GM18870 (cell line): ENCODE results near the gene PRM3.

ENCODE experiments used
- ATAC-seq: cut with Tn5 transposase; IDR thresholded peaks from one replicate; pipeline ENCODE4 v1.9.1; 2021; ENCODE audit warnings: moderate library complexity; ENCODE audit not compliant: unreplicated experiment

The PRM3 gene, protein sequence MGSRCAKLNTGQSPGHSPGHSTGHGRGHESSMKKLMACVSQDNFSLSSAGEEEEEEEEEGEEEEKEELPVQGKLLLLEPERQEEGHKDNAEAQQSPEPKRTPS

DNA sequence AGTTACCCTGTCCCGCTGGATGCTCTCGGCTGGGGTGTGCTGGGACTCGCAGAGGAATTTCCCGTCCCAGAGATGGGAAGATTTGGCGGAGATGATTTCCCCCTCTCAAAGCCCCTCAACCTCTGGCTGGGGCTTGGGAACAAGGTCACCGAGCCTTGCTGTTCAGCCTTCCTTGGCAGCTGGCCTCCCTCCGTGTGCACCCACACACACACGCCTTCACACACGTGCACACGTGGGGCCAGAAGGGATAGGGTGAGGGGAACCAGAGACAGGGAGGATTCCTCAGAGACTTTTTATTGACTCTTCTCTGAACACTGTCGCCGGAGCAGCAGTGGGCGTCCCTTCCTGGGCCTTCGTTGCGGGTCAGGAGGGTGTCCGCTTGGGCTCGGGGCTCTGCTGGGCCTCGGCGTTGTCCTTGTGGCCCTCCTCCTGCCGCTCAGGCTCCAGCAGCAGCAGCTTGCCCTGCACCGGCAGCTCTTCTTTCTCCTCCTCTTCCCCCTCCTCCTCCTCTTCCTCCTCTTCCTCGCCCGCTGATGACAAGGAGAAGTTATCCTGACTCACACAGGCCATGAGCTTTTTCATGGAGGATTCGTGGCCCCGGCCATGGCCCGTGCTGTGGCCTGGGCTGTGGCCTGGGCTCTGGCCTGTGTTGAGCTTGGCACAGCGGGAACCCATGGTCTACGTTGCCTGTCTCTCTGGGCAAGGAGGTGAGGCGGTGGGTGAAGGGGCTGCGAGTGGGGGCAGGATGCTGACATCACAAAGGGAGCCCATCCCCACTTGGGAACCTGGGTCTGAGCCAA lies at the start of gene PRM3:
Gene PRM3 (minus strand): TSS at position 709 of the 800 bp plus-strand sequence. CDS start 34 bp downstream, at position 675.
- no peak for ATAC-seq

DNA sequence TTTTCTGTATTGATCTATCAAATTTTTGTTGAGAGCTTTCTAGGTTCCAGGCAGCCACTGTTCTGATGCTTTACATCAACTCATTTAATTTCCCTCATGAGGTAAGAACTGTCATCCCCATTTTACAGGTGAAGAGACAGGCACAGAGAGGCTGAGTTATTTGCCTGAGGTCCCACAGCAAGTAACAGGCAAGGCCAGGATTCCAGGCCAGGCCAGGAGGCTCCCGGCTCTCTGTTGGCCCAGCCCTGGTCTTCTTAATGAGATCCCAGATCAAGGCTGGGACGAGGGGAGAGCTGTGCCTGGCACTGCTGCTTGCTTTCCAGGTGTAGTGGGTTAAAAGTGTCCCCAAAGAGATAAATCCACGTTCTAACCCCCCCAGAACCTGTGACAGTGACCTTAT lies 49.4 kb upstream of the PRM3 start:
- ATAC-seq, result no peak

DNA sequence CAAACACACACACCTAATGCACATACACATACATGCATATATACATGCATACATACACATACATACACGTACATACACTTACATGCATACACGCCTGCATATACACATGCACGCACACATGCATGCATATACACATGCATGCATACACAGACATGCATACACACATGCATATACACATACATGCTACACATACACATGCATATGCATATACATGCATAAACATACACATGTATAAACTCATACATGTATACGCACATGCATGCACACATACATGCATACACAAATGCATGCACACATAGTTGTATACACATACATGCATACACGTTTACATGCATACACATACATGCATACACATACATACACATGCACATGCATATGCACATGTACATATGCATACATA lies 48.2 kb upstream of the PRM3 start:
- no peak for ATAC-seq

DNA sequence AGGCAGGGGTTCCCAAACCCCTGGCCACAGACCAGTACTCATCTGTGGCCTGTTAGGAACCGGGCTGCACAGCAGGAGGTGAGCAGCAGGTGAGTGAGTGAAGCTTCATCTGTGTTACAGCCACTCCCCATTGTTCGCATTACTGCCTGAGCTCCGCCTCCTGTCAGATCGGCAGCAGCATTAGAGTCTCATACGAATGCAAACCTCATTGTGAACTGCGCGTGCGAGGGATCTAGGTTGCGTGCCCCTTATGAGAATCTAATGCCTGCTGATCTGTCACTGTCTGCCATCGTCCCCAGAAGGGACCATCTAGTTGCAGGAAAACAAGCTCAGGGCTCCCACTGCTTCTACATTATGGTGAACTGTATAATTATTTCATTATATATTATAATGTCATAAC lies 46.7 kb upstream of the PRM3 start:
- ATAC-seq, result no peak

DNA sequence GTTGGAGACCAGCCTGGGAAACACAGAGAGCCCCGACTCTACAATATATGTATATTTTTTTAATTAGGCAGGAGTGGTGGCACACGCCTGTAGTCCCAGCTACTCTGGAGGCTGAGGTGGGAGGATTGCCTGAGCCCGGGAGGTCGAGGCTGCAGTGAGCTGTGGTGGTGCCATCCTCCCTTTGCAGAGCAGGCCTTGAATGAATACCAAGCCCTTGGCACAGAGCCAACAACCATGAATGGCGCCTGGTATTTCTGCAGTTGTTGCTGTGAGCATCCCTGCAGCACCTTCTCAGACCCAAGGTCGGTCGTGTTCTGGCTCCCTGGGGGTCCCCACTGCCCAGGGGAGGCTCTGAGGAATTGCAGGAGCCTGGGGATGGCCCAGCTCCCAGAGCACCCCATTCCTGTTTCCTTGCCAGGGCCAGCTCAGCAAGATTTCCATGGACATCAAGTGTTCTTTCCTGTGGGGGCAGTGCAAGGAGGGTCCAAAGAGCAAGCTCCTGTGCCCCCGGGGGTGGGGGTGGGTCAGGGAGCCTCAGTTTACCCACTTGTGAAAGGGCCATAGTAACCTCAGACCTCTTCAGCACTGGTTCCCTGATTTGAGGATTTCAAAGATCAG lies 46.2 kb upstream of the PRM3 start:
- no peak for ATAC-seq

DNA sequence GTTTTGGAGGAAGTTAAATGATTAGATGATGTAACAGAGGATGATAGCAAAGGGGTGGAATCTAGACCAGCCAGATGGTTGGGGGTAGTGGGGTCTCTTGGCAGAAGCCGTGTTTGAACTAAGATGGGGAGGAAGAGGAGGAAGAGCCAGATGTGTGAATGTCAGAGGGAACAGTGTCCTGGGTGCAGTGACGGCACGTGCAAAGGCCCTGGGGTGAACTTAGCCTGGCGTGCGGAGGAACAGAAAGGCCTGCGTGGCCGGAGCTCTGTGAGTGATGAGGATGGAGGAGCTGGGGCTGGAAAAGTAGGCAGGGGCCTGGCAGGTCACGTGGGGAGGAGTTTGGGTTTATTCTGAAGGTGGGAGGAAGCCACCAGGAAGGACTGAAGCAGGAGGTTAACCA lies 45.4 kb upstream of the PRM3 start:
- no peak for ATAC-seq

DNA sequence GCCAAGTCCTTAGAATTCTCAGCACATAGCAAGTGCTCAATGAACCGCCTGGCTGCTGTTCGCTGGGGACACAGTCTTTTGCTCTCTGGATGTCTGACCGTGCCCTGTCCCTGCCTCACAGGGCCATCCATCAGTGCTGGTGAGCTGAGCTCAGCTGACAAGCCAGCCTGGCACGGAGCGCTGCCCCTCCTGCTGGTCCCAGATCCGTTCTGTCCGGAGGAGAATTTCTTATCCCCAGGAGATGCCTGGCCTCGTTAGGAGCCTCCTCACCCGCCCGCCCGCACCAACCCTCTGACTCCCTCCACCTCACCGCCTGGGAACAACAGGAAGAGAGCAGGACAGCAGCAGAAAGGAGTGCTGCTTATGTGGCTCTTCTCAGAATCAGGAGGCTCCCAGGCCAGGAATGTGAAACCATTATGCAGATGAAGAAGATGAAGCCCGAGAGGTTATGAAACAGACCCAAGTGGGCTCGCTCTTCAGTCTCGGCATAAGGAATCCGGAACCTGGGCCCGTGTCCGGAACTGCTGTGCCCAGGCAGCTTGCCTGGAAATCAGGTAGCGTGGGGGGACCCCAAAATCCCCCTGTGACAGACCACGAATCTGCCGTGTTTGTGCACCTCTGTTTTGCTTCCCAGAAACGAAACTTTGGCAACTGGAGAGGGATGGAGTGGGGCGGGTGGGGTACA lies 43.0 kb upstream of the PRM3 start:
- no peak for ATAC-seq

DNA sequence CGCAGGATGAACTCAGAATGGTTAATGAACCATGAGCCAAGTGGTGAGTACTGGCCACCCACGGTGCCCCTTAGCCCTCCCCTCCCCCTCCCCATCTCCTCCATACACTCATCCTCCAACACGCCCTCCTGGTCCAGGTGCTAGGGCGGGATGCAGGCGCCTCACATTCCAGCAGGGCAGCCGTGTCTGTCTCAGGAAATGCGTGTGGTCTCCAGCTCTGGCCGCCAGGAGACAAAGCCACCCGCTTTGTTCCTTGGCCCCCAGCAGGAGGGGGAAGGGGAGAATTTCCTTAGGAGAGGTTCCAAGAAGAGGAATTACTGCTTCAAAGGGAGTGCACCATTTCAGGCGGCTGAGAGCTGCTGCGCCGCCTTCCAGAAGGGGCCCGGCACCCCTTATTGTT lies 42.1 kb upstream of the PRM3 start:
- ATAC-seq, result no peak

DNA sequence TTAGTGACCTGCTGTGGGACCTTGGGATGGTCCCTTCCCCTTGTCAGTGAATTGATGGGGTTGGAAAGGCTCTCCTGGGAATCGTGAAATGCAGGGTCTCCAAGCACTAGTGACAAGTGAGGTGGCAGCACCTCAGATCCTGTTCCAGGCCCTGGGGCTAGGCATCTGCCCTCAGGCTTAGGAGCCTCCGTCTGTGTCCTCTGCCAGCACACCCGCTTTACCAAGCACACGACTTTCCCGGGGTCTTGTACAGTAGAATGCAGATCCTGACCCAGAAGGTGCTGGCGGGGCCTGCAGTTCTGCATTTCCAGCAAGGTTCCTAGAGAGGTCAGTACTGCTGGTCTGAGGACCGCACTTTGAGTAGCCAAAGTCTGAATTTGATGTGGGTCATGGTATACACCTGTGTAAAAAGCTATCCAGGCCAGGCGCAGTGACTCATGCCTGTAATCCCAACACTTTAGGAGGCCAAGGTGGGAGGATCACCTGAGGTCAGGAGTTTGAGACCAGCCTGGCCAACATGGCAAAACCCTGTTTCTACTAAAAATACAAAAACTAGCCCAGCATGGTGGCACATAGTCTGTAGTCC lies 41.0 kb upstream of the PRM3 start:
- no peak for ATAC-seq

DNA sequence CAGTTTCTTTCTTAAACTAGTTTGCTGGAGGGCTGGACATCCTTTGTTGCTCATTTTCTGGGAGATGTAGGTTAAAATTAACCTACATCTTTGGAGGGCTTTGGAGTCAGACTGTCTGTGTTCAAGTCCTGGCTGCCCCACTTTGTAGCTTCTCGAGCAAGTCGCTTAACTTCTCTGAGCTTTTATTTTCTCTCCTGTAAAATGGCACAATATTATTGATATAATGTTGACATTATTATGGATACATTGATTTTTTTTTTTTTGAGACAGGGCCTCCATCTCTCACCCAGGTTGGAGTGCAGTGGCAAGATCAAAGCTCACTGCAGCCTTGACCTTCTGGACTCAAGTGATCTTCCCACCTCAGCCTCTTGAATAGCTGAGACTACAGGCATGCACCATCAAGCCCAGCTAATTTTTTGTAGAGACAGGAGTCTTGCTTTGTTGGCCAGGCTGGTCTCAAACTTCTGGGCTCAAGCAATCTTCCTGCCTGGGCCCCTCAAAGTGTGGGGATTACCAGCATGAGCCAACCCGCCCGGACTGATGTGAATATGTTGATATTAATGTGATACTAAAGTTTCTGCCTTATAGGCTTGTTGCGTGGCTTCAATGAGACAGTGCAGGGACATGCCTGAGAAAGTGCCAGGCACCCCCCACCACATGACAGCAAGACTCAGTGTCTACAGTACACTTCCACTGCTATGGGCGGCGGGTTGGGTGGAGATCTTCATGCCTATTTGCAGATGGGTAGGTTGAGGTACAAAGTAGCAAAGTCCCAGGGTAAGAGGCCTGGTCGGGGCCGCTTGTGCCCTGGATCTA lies 40.3 kb upstream of the PRM3 start:
- no peak for ATAC-seq

DNA sequence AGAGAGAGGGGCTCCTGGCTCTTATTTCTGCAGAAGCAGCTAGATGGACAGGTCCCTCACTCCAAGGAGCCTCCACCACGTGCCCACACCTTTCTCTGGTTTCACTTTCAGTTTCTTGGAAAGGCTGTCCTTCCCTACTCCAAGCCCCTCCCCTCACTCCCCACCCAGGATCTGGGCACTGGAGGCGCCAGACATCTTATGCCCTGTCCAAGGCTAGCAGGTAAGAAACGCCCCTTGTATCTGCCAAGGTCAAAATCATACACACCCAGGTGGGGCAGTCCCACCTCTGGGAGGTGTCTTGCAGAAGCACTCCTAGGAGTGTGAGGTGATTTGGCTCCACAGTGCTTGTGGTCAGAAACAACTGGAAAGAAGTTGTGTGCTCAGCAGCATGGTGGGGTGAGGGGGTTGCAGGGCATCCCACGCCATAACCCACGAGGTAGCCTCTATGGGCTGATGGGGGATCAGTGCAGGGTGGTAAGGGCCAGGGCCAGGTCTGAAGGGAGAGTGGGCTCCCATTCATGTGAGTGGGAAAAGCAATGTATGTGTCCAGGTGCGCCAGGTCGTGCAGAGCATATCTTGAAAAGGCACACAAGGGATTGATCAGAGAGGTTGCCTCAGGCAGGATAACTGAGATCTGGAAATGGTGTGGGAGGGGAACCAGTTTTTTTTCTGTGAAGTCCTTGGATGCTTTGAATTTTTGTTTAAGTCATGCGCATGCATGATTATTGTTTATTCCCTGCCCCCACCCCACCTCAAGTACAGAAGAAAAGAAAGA lies 39.5 kb upstream of the PRM3 start:
- ATAC-seq, result no peak

DNA sequence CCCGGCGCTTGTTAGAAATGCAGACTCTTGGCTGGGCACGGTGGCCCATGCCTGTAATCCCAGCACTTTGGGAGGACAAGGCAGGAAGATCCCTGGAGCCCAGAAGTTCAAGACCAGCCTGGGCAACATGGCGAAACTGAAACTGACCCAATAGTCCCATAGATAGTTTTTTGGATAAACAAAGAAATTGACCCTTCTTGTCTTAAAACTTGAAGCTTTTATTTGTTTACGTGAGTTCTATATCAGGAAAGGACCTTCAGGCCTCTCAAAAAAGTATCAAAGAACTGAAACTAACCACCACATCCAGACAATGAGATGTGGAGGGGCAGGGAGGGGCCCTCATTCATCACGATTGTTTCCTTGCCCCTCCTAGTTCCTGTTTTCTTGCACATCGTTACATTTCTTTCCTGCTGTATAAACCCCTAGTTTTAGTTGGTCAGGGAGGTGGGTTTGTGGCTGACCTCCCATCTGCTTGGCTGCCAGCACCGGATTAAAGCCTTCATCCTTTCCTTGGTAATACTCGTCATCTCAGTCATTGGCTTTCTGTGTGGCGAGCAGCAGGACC lies 37.6 kb upstream of the PRM3 start:
- ATAC-seq, result peak; percentile 47

DNA sequence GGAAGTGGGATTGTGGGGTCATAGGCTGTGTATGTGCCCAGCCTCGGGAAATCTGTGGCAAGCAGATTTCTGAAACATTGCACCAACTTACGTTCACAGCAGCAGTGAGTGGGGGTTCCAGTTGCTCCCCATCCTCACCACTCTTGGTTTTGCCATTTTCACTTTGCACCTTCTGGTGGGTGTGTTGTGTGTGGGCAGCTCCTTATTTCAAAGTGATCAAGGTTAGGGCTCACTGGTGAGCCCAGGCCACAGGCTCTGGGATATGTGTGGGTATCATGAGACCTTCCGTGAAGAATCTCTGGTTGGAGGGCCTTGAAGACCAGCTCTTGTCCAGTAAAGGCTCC lies 37.2 kb upstream of the PRM3 start:
- ATAC-seq, result no peak

DNA sequence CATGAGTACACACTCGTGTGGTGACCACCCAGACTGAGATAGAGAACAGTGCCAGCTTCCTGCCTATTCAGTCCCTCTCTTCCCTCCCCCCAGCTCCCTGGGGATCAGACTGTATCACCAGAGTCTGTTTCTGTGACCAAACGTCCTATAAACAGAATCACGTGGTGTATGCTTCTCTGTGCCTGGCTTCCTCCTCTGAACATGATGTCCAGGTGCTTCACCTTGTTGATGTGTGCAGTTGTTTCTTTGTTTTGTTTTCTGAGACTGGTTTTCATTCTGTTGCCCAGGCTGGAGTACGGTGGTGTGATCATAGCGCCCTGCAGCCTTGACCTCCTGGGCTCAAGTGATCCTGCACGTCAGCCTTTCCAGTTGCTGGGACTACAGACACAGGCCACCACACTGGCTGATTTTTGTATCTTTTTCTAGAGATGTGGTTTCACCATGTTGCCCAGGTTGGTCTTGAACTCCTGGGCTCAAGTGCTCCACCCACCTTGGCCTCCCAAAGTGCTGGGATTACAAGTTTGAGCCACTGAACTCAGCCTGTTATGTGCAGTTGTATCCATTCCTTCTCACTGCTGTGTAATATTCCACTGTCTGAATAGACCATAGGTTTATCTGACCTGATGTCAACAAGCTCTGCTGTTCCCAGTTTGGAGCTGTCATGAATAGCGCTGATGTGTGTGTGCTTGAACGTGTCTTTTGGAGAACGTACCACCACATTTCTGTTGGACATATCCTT lies 36.6 kb upstream of the PRM3 start:
- peak; percentile 38 for ATAC-seq

DNA sequence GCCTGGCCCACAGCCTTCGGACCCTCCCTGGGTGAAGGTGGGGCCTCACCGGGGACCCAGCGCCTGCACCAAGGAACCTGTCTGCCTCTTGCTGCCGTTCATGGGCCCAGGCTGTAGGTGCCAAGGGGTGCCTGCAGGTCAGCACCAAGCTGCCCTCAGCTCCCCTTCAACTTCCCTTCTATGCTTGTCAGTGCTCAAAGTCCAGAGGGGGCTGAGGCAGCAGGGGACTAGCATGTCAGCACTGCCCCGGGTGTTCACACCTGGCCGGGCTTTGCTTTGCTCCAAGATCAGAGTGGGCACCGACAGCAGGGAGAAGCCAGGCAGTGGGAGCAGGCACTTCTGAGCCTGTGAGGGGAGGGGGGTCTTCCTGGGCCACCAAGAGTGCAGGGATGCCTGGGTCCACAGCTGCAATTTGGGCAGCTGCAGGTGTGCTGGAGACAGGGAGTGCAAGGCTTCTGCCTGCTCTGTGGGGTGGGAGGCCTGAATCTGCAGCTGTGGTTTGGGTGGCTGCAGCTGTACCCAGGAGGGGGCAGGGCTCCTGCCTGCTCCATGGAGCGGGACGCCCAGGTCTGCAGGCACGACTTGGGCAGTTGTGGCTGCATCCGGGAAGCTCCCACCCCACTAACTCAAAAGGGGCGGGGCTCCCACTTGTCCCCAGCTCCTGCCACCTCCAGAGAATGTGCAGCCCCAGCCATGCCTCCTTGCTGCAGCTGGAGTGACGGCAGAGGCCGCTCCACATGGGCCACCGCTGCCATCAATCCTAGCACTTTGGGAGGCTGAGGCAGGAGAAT lies 35.3 kb upstream of the PRM3 start:
- no peak for ATAC-seq

DNA sequence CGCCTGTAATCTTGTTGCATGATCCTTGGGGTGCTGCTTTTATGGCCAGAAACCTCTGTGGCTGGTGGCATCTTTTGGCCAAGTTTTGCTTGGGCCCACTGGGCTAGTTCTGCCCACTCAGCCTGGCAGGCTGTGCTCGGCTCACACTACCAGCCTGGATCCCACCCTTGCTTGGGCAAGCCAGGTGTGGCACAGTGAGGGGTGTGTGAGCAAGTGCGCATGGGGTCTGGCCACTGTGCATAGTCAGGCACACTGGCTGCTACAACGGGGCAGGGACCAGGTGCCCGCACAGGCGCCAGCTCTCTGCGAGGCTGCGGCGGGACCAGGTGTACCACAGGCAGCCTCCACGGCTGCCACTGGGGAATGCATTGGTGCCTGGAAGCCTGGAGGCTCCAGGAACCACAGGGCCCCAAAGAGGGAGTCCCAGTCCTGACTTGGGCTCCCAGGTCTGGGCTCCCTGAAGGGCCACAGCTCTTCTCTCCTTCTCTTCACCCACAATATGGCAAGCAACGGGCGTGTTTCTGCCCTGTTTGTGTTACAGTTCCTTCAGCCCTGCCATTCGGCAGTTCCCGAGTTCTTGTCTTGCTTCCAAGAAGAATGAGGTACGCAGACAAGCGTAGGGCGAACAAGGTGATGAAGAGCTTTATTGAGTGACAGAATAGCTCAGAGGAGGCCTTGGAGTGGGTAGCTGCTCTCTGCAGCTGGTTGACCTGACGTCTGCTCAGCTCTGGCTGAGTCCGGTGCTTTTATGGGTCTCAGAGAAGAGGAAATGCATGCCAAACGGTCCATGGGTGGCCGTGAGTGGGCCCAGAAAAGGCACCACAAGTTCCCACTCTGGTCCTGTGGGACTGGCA lies 34.4 kb upstream of the PRM3 start:
- no peak for ATAC-seq

DNA sequence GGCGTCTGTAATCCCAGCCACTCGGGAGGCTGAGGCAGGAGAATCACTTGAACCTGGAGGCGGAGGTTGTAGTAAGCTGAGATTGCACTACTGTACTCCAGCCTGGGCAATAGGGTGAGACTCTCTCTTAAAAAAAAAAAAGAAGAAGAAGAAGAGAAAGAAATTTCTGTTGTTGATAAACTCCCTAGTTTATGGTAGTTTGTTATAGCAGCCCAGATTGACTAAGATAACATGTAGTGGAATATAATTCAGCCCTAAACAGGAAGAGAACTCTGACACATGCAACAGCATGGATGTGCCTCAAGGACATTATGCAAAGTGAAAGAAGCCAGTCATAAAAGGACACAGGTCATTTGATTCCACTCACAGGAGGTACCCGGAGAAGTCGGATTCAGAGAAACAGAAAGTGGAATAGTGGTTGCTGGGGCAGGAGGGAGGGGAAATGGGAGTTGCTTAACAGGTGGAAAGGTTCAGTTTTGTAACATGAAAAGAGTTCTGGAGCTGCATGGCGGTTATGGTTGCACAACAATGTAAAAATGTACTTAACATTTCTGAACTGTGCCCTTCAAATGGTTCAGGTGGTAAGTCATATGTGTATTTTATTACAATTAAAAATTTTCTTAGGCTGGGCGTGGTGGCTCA lies 33.7 kb upstream of the PRM3 start:
- ATAC-seq, result no peak
